Sigmoid colon (tissue), 7 donors: Measurements from ENCODE around the gene PLA1A. TPM values are rescaled to one million over a fixed set of nuclear protein-coding genes. Genes with fewer than 3 reads are reported as not detected.

Source experiments
- DNase-seq: peaks from one replicate; pipeline ENCODE4 v3.0.0-alpha.2; 2019
- H3K27ac ChIP-seq, 4 donors: fragments of 200-600 bp; sonication (generic); one replicate each; pipeline ENCODE4 v1.5.1; 2016 to 2019; ENCODE audit warnings: mild to moderate bottlenecking in 1 of 4
- H3K27me3 ChIP-seq, 3 donors: fragments of 200-600 bp; sonication (generic); one replicate each; pipeline ENCODE4 v1.5.1; 2019; ENCODE audit warnings: mild to moderate bottlenecking in 1 of 3
- H3K36me3 ChIP-seq, 4 donors: fragments of 200-600 bp; sonication (generic); one replicate each; pipeline ENCODE4 v1.5.1; 2016 to 2019
- H3K4me1 ChIP-seq, 4 donors: fragments of 200-600 bp; sonication (generic); one replicate each; pipeline ENCODE4 v1.5.1; 2017 to 2019
- H3K4me3 ChIP-seq, 4 donors: fragments of 200-600 bp; sonication (generic); one replicate each; pipeline ENCODE4 v1.5.1; 2017 to 2019; ENCODE audit warnings: mild to moderate bottlenecking in 2 of 4, moderate library complexity in 1 of 4
- H3K9me3 ChIP-seq, 4 donors: fragments of 200-600 bp in 3 of 4; sonication (generic) in 3 of 4; one replicate each; pipeline versions ENCODE4 v1.5.1 to v1.6.1; 2013 to 2019
- CTCF ChIP-seq, 4 experiments: fragments of 450-650 bp in 3 of 4; fragments of 200-600 bp in 1 of 4; IDR thresholded peaks; one replicate each; pipeline ENCODE4 v1.5.1; 2016 to 2019; ENCODE audit warnings: antibody characterized with exemption in 4 of 4, mild to moderate bottlenecking in 3 of 4, moderate library complexity in 2 of 4
- EP300 ChIP-seq, 4 donors: sonication (generic); formaldehyde crosslinking; IDR thresholded peaks; one replicate each; pipeline ENCODE4 v1.6.1; 2017; ENCODE audit warnings: antibody characterized with exemption in 4 of 4
- POLR2A ChIP-seq, 2 donors: fragments of 450-650 bp; IDR thresholded peaks; one replicate each; pipeline ENCODE4 v1.6.1; 2016; ENCODE audit warnings: antibody characterized with exemption in 2 of 2, mild to moderate bottlenecking in 2 of 2, moderate library complexity in 2 of 2
- POLR2AphosphoS5 ChIP-seq, 4 donors: sonication (generic); formaldehyde crosslinking; IDR thresholded peaks; one replicate each; pipeline ENCODE4 v1.6.1; 2017; ENCODE audit warnings: antibody characterized with exemption in 4 of 4
- WGBS, 2 donors: extraction: QIAGEN DNeasy Blood & Tissue Kit; methylation state at CpG; one replicate each; pipeline ENCODE4 v1.1.7; 2013; 5-methylcytosine and 5-hydroxymethylcytosine counted together
- intact Hi-C: fragments of 100-400 bp; cut with DNase I; formaldehyde crosslinking; loops from one replicate; pipeline ENCODE4 v1.15.1; 2023
- polyA plus RNA-seq, 3 donors: library from polyadenylated mRNA; stranded (reverse); fragments of 200-250 nt; gene quantifications; one replicate each; pipeline ENCODE4 v1.2.3, GENCODE V29; 2013
- total RNA-seq, 4 donors: library from RNA; depleted of rRNA; stranded (reverse); fragments of >200 nt; gene quantifications; one replicate each; pipeline ENCODE4 v1.1.0, GENCODE V29; 2016
- donor health status: healthy with polysubstance abuse.
- donor health status: Bipolar disorder and iron deficiency.
- donor health status: healthy.

The PLA1A gene
- total and polyA plus RNA-seq, 7 donors = 0.69 to 4.6 (median 2.1) TPM; not detected in 1

- H3K4me1 ChIP-seq = no peaks in the 10 kb centered on the region
- no peak overlapping the region for H3K4me3 ChIP-seq
- no peaks in the 10 kb centered on the region for H3K9me3 ChIP-seq
- intact Hi-C loops = no loop called here
- TF ChIP-seq CTCF (IDR thresholded peaks at IDR 0.05) = no peak
- no peak for TF ChIP-seq POLR2A (IDR thresholded peaks at IDR 0.05)
- no peak for TF ChIP-seq EP300 (IDR thresholded peaks at IDR 0.05)
- no peak for TF ChIP-seq POLR2AphosphoS5 (IDR thresholded peaks at IDR 0.05)
- WGBS, 2 donors = 62 to 70% methylated on average over 3 of the region's 3 CpGs
- no peak for DNase-seq
- no peaks in the 10 kb centered on the region for H3K27me3 ChIP-seq
- no peaks in the 10 kb centered on the region for H3K36me3 ChIP-seq
- no peak overlapping the region for H3K27ac ChIP-seq
These were observed 39.8 kb upstream of the PLA1A start for GRCh38 chr3:119557877-119558269.

GRCh38 chr3:119558626-119559317 lies 38.9 kb upstream of the PLA1A start:
- DNase-seq = no peak
- no peak overlapping the region for H3K27ac ChIP-seq
- intact Hi-C loops = no loop called here
- no peaks in the 10 kb centered on the region for H3K36me3 ChIP-seq
- no peaks in the 10 kb centered on the region for H3K9me3 ChIP-seq
- TF ChIP-seq POLR2A (IDR thresholded peaks at IDR 0.05) (no peak), POLR2AphosphoS5 (IDR thresholded peaks at IDR 0.05) (no peak), CTCF (IDR thresholded peaks at IDR 0.05) (no peak), EP300 (IDR thresholded peaks at IDR 0.05) (no peak)
- H3K27me3 ChIP-seq = no peaks in the 10 kb centered on the region
- no peak overlapping the region for H3K4me3 ChIP-seq
- no peaks in the 10 kb centered on the region for H3K4me1 ChIP-seq
- 86% methylated on average over 9 of the region's 9 CpGs for whole genome bisulfite sequencing, 2 donors

- DNase-seq = peak; percentile 73
- no peaks in the 10 kb centered on the region for H3K27me3 ChIP-seq
- no peaks in the 10 kb centered on the region for H3K36me3 ChIP-seq
- WGBS, 2 donors = 10 to 20% methylated on average over 7 of the region's 7 CpGs
- H3K4me1 ChIP-seq = no peaks in the 10 kb centered on the region
- no peaks in the 10 kb centered on the region for H3K9me3 ChIP-seq
- no peak within 1 kb of the TSS for H3K4me3 ChIP-seq
- no peak within 1 kb of the TSS for H3K27ac ChIP-seq
- intact Hi-C loops = no loop called here
- TF ChIP-seq POLR2AphosphoS5 (IDR thresholded peaks at IDR 0.05) = no peak
- TF ChIP-seq CTCF (IDR thresholded peaks at IDR 0.05) = peak in 1 of 4 experiments; percentile 9
- no peak for TF ChIP-seq EP300 (IDR thresholded peaks at IDR 0.05)
- TF ChIP-seq POLR2A (IDR thresholded peaks at IDR 0.05) = no peak
These were observed 38.2 kb upstream of the PLA1A start, which contains the start of gene CD80 for GRCh38 chr3:119559441-119559963. Gene CD80 (minus strand): TSS chr3:119559614. CDS start chr3:119557728, 1,886 bp downstream.

- Histone ChIP-seq H3K36me3 (no peaks in the 10 kb centered on the region), H3K27ac (no peak overlapping the region), H3K27me3 (no peaks in the 10 kb centered on the region), H3K4me1 (no peaks in the 10 kb centered on the region), H3K9me3 (no peaks in the 10 kb centered on the region), H3K4me3 (no peak overlapping the region)
- whole genome bisulfite sequencing, 2 donors = 86 to 89% methylated on average over 5 of the region's 5 CpGs
- no peak for DNase-seq
- TF ChIP-seq POLR2AphosphoS5 (IDR thresholded peaks at IDR 0.05) (no peak), POLR2A (IDR thresholded peaks at IDR 0.05) (no peak), CTCF (IDR thresholded peaks at IDR 0.05) (no peak), EP300 (IDR thresholded peaks at IDR 0.05) (no peak)
- intact Hi-C loops = no loop called here
These were observed 37.5 kb upstream of the PLA1A start for GRCh38 chr3:119560160-119560559.
